MCF 10A (cell line): ENCODE data around the gene PPARA. TPM values are rescaled to one million over a fixed set of nuclear protein-coding genes. Genes with fewer than 3 reads are reported as not detected.

Experiments used
- BruUV-seq: library from RNA; stranded (reverse); fragments of 400-500 nt; replicated peaks from 2 replicates; lab custom pipeline; 2021; lab: Mats Ljungman, UMichigan
- CTCF ChIA-PET: fragments of 300-600 bp; sonication (Branson Sonifier 250); formaldehyde crosslinking; extraction: SDS; loops from one replicate; lab custom pipeline; 2021; ENCODE audit warnings: antibody characterized with exemption, inconsistent platforms; lab: Yijun Ruan, JAX
- POLR2A ChIA-PET: fragments of 300-600, 350-650 bp; sonication (Branson Sonifier 250); formaldehyde crosslinking; extraction: SDS; loops from one replicate; lab custom pipeline; 2020; ENCODE audit warnings: antibody characterized with exemption, inconsistent platforms; lab: Yijun Ruan, JAX
- DNase-seq: peaks from one replicate; pipeline ENCODE4 v3.0.0-alpha.2; 2018; ENCODE audit not compliant: unreplicated experiment
- H3K27ac Mint-ChIP-seq: one replicate; pipeline ENCODE4 v1.8.0; 2022; ENCODE audit warnings: mild to moderate bottlenecking, low read depth, mixed read lengths; ENCODE audit not compliant: unreplicated experiment
- H3K27me3 Mint-ChIP-seq: one replicate; pipeline ENCODE4 v1.8.0; 2022; ENCODE audit warnings: mixed read lengths; ENCODE audit not compliant: insufficient read depth, unreplicated experiment
- H3K36me3 Mint-ChIP-seq: one replicate; pipeline ENCODE4 v1.8.0; 2022; ENCODE audit warnings: mild to moderate bottlenecking, moderate library complexity, mixed read lengths; ENCODE audit not compliant: insufficient read depth, unreplicated experiment
- H3K4me1 Mint-ChIP-seq: one replicate; pipeline ENCODE4 v1.8.0; 2022; ENCODE audit warnings: mixed read lengths; ENCODE audit not compliant: insufficient read depth, unreplicated experiment
- H3K4me3 Mint-ChIP-seq: one replicate; pipeline ENCODE4 v1.8.0; 2022; ENCODE audit warnings: mild to moderate bottlenecking, moderate library complexity, mixed read lengths; ENCODE audit not compliant: unreplicated experiment
- H3K9me3 Mint-ChIP-seq: one replicate; pipeline ENCODE4 v1.8.0; 2022; ENCODE audit warnings: mixed read lengths; ENCODE audit not compliant: unreplicated experiment
- CTCF ChIP-seq: fragments of 200-600 bp; IDR thresholded peaks from one replicate; pipeline ENCODE4 v1.8.0; 2022; ENCODE audit warnings: antibody characterized with exemption, mild to moderate bottlenecking; ENCODE audit not compliant: unreplicated experiment
- intact Hi-C: fragments of 100-400 bp; cut with micrococcal nuclease; formaldehyde crosslinking; loops from 2 replicates; pipeline ENCODE4 v1.14.1; 2022
- total RNA-seq: library from RNA; stranded (reverse); gene quantifications from 2 replicates; pipeline ENCODE4 v1.2.3, GENCODE V29; 2022

Gene PPARA
- total RNA-seq, 1 experiment from 2014 or later = 8.0 TPM

GRCh38 chr22:46143491-46144147 is 6.7 kb upstream of the PPARA start:
- Mint-ChIP-seq H3K4me1 (no peaks in the 10 kb centered on the region), H3K9me3 (no peaks in the 10 kb centered on the region), H3K4me3 (no peak overlapping the region), H3K27ac (no peak overlapping the region), H3K36me3 (peaks cover 3% of the 10 kb centered on the region), H3K27me3 (peaks cover 29% of the 10 kb centered on the region)
- CTCF ChIA-PET = interaction anchor here (0.7 kb wide), 1 partner anchor 251 kb away, joined by 3 read pairs; no protein-coding TSS in a partner anchor
- POLR2A ChIA-PET = interaction anchor here (0.7 kb wide), 1 partner anchor 210 kb away, joined by 4 read pairs; no protein-coding TSS in a partner anchor
- intact Hi-C loops = no loop called here
- no peak for TF ChIP-seq CTCF
- no peak for DNase-seq
- no TSS peak for BruUV-seq

GRCh38 chr22:46145361-46145851 is 4.9 kb upstream of the PPARA start:
- no peak for DNase-seq
- Mint-ChIP-seq H3K27ac (no peak overlapping the region), H3K4me1 (peaks cover 6% of the 10 kb centered on the region), H3K4me3 (no peak overlapping the region), H3K9me3 (no peaks in the 10 kb centered on the region), H3K27me3 (peaks cover 29% of the 10 kb centered on the region), H3K36me3 (no peaks in the 10 kb centered on the region)
- no peak for TF ChIP-seq CTCF
- POLR2A ChIA-PET = no interaction called here
- CTCF ChIA-PET = no interaction called here
- no TSS peak for BruUV-seq
- intact Hi-C loops = no loop called here

GRCh38 chr22:46145896-46146295 is 4.4 kb upstream of the PPARA start:
- peaks cover 29% of the 10 kb centered on the region for H3K27me3 Mint-ChIP-seq

More at GRCh38 chr22:46145896-46146295, 4.4 kb upstream of the PPARA start:
- Mint-ChIP-seq H3K4me3 (no peak overlapping the region), H3K27ac (no peak overlapping the region), H3K9me3 (no peaks in the 10 kb centered on the region), H3K4me1 (peaks cover 6% of the 10 kb centered on the region), H3K36me3 (no peaks in the 10 kb centered on the region)
- no peak for DNase-seq
- no peak for TF ChIP-seq CTCF
- no TSS peak for BruUV-seq
- CTCF ChIA-PET = interaction anchor here (0.7 kb wide), 1 partner anchor 140 kb away, joined by 4 read pairs; no protein-coding TSS in a partner anchor
- POLR2A ChIA-PET = interaction anchor here (1.4 kb wide), 1 partner anchor 105 kb away, joined by 3 read pairs; the partner anchor contains the start of gene CDPF1
- intact Hi-C loops = no loop called here
